ENCODE data around the gene MAP1LC3B2. TPM values are rescaled to one million over a fixed set of nuclear protein-coding genes. Genes with fewer than 3 reads are reported as not detected.

MAP1LC3B2 gene
- total RNA-seq, 1 experiment from 2014 or later: 1.9 TPM

DNA sequence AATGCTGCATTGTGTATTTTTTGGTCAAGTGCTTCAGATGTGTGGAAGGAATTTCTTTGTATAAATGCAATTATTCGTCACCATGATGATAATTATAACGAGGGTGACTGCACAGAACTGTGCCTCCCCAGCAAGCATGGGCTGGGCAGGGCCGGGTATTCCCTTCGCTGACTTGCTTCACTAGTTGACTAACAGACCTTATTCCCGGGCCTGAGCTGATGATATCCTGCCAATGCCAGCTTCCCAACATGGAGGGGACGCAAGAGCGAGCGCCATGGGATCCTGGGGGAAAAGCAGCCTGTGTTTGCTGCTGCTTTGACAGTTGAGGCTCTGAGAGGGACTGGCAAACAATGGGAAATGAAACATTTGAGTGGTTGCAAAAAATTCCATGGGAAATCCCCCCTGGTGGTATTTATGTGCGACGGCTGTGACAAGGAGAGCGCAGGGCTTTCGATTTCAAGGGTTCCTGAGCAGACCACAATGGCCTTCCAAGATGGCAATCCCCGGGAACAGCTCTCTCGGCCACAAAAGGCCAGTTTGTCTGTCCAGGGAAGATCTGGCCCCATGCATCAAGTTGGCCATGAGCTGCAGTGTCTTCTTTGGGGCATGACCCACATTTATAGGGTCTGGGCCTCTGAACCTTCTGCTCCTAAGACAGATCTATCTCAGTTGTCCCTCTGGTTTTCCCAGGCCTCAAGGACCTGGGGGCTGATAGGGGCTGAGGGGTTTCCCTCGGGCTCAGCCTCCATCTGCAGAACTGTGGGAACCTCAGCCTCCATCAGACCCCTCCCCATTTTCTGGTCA lies 21.9 kb upstream of the MAP1LC3B2 start:
- no TSS peak for BruUV-seq (replicated peaks)
- CTCF ChIA-PET: no interaction called here
- TF ChIP-seq REST (IDR thresholded peaks at IDR 0.05; ENCODE audit: insufficient read depth in 1 of 2, low read depth in 2 of 2, low read length in 1 of 2) (no peak), POLR2AphosphoS5 (IDR thresholded peaks at IDR 0.05; ENCODE audit: low read depth, low read length) (no peak), TCF7L2 (IDR thresholded peaks at IDR 0.05; ENCODE audit: low read depth, low read length) (no peak), SIN3A (IDR thresholded peaks at IDR 0.05; ENCODE audit: borderline replicate concordance, insufficient read depth, low read depth, low read length) (no peak)
- TF ChIP-seq, protein P1, sequence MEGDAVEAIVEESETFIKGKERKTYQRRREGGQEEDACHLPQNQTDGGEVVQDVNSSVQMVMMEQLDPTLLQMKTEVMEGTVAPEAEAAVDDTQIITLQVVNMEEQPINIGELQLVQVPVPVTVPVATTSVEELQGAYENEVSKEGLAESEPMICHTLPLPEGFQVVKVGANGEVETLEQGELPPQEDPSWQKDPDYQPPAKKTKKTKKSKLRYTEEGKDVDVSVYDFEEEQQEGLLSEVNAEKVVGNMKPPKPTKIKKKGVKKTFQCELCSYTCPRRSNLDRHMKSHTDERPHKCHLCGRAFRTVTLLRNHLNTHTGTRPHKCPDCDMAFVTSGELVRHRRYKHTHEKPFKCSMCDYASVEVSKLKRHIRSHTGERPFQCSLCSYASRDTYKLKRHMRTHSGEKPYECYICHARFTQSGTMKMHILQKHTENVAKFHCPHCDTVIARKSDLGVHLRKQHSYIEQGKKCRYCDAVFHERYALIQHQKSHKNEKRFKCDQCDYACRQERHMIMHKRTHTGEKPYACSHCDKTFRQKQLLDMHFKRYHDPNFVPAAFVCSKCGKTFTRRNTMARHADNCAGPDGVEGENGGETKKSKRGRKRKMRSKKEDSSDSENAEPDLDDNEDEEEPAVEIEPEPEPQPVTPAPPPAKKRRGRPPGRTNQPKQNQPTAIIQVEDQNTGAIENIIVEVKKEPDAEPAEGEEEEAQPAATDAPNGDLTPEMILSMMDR (IDR thresholded peaks at IDR 0.05): no peak
- intact Hi-C loops (cut with micrococcal nuclease; ENCODE audit: unreplicated experiment): no loop called here
- Histone ChIP-seq H3K27ac (ENCODE audit: low read length) (peak overlapping the region; percentile 93), H3K36me3 (ENCODE audit: control insufficient read depth, insufficient read depth, low read length) (no peaks in the 10 kb centered on the region; the same call in 1 of the 2 replicates), H3K9me3 (ENCODE audit: control insufficient read depth, insufficient read depth, low read depth, low read length) (no peaks in the 10 kb centered on the region), H3K4me1 (ENCODE audit: control insufficient read depth, insufficient read depth, low read length) (peaks cover 56% of the 10 kb centered on the region), H3K4me3 (ENCODE audit: low read depth in 2 of 2, low read length in 2 of 2) (no peak overlapping the region), H3K27me3 (ENCODE audit: control insufficient read depth, insufficient read depth, low read length) (no peaks in the 10 kb centered on the region)
- POLR2A ChIA-PET: interaction anchor here (0.6 to 1.1 kb wide), 2 partner anchors 15 to 340 kb away, joined by 3 read pairs; no protein-coding TSS in a partner anchor
- ATAC-seq (no peak), DNase-seq (ENCODE audit: low read depth, low spot score) (no peak)
- in situ Hi-C loops (cut with HindIII; ENCODE audit: low pct_unique_long_range_greater_than_20kb, low sequenced_read_pairs): no loop called here

GRCh38 chr12:116538076-116538591 lies 21.0 kb upstream of the MAP1LC3B2 start:
- peaks cover 60% of the 10 kb centered on the region for H3K4me1 ChIP-seq (ENCODE audit: control insufficient read depth, insufficient read depth, low read length)
- intact Hi-C loops (cut with micrococcal nuclease; ENCODE audit: unreplicated experiment) (no loop called here), in situ Hi-C loops (cut with HindIII; ENCODE audit: low pct_unique_long_range_greater_than_20kb, low sequenced_read_pairs) (no loop called here)
- DNase-seq (ENCODE audit: low read depth, low spot score) (no peak), ATAC-seq (no peak)
- BruUV-seq (replicated peaks): no TSS peak
- POLR2A ChIA-PET: interaction anchor here (0.6 to 1.1 kb wide), 2 partner anchors 16 to 341 kb away, joined by 3 read pairs; no protein-coding TSS in a partner anchor
- CTCF ChIA-PET: no interaction called here
- no peaks in the 10 kb centered on the region; the same call in 1 of the 2 replicates for H3K36me3 ChIP-seq (ENCODE audit: control insufficient read depth, insufficient read depth, low read length)
- TF ChIP-seq TCF7L2 (IDR thresholded peaks at IDR 0.05; ENCODE audit: low read depth, low read length): no peak
- no peak for TF ChIP-seq REST (IDR thresholded peaks at IDR 0.05; ENCODE audit: insufficient read depth in 1 of 2, low read depth in 2 of 2, low read length in 1 of 2)
- TF ChIP-seq, protein P1 (IDR thresholded peaks at IDR 0.05): no peak
- no peak for TF ChIP-seq SIN3A (IDR thresholded peaks at IDR 0.05; ENCODE audit: borderline replicate concordance, insufficient read depth, low read depth, low read length)
- no peak for TF ChIP-seq POLR2AphosphoS5 (IDR thresholded peaks at IDR 0.05; ENCODE audit: low read depth, low read length)
- H3K27me3 ChIP-seq (ENCODE audit: control insufficient read depth, insufficient read depth, low read length): no peaks in the 10 kb centered on the region
- no peak overlapping the region for H3K4me3 ChIP-seq (ENCODE audit: low read depth in 2 of 2, low read length in 2 of 2)
- H3K9me3 ChIP-seq (ENCODE audit: control insufficient read depth, insufficient read depth, low read depth, low read length): no peaks in the 10 kb centered on the region
- peak overlapping the region; percentile 93 for H3K27ac ChIP-seq (ENCODE audit: low read length)
